Gastroesophageal sphincter (tissue), 4 donors: ENCODE results near the gene CCDC40. TPM values are rescaled to one million over a fixed set of nuclear protein-coding genes. Genes with fewer than 3 reads are reported as not detected.

Source experiments
- ATAC-seq: fragments of 150-250 bp; one replicate; pipeline ENCODE4 v1.9.1; 2016; ENCODE audit warnings: mild to moderate bottlenecking, moderate library complexity
- H3K27ac ChIP-seq, 4 donors: fragments of 200-600 bp; sonication (generic) in 3 of 4; 1 replicate in 3 of 4; 2 replicates in 1 of 4; pipeline ENCODE4 v1.5.1; 2016 to 2019
- H3K27me3 ChIP-seq: fragments of 200-600 bp; sonication (generic); one replicate; pipeline ENCODE4 v1.5.1; 2019
- H3K36me3 ChIP-seq, 2 donors: fragments of 200-600 bp; sonication (generic); one replicate each; pipeline ENCODE4 v1.5.1; 2019; ENCODE audit warnings: control low read depth in 1 of 2
- H3K4me1 ChIP-seq, 3 donors: fragments of 200-600 bp; sonication (generic); 1 replicate in 2 of 3; 2 replicates in 1 of 3; pipeline ENCODE4 v1.5.1; 2016 to 2019; ENCODE audit warnings: control low read depth in 2 of 3
- H3K4me3 ChIP-seq, 2 donors: fragments of 200-600 bp; sonication (generic); one replicate each; pipeline ENCODE4 v1.5.1; 2019; ENCODE audit warnings: mild to moderate bottlenecking in 1 of 2, moderate library complexity in 1 of 2
- H3K9me3 ChIP-seq, 3 donors: fragments of 200-600 bp; sonication (generic); one replicate each; pipeline ENCODE4 v1.5.1; 2017 to 2019; ENCODE audit warnings: control low read depth in 2 of 3
- CTCF ChIP-seq, 4 experiments: fragments of 200-600 bp in 2 of 4; fragments of 450-650 bp in 2 of 4; sonication (generic) in 1 of 4; IDR thresholded peaks; one replicate each; pipeline ENCODE4 v1.5.1; 2017 to 2019; ENCODE audit warnings: antibody characterized with exemption in 4 of 4, mild to moderate bottlenecking in 2 of 4, moderate library complexity in 2 of 4
- EP300 ChIP-seq: sonication (generic); formaldehyde crosslinking; IDR thresholded peaks from one replicate; pipeline ENCODE4 v1.6.1; 2017; ENCODE audit warnings: antibody characterized with exemption, mild to moderate bottlenecking
- POLR2A ChIP-seq, 2 donors: fragments of 450-650 bp; IDR thresholded peaks; one replicate each; pipeline ENCODE4 v1.6.1; 2017; ENCODE audit warnings: antibody characterized with exemption in 2 of 2, mild to moderate bottlenecking in 2 of 2, moderate library complexity in 1 of 2
- POLR2AphosphoS5 ChIP-seq: sonication (generic); formaldehyde crosslinking; IDR thresholded peaks from one replicate; pipeline ENCODE4 v1.6.1; 2017; ENCODE audit warnings: antibody characterized with exemption
- WGBS, 2 donors: methylation state at CpG; one replicate each; pipeline ENCODE4 v1.1.5; 2018; ENCODE audit warnings: low coverage in 1 of 2; 5-methylcytosine and 5-hydroxymethylcytosine counted together
- total RNA-seq, 4 donors: library from RNA; depleted of rRNA; stranded (reverse); fragments of >200 nt; gene quantifications; one replicate each; pipeline ENCODE4 v1.1.0, GENCODE V29; 2016

CCDC40 gene
- total RNA-seq, 4 donors from 2014 or later = 4.3 to 17.3 (median 5.5) TPM

GRCh38 chr17:79989106-79989835 is 47.2 kb upstream of the CCDC40 start:
- H3K9me3 ChIP-seq = no peaks in the 10 kb centered on the region
- H3K36me3 ChIP-seq = no peaks in the 10 kb centered on the region
- H3K4me1 ChIP-seq = peaks cover 0 to 60% (median 21%) of the 10 kb centered on the region in 3 donors
- H3K27ac ChIP-seq = no peak overlapping the region
- TF ChIP-seq CTCF (IDR thresholded peaks at IDR 0.05) (no peak), EP300 (no peak), POLR2A (IDR thresholded peaks at IDR 0.05) (no peak), POLR2AphosphoS5 (no peak)
- H3K27me3 ChIP-seq = no peaks in the 10 kb centered on the region
- no peak for ATAC-seq
- no peak overlapping the region for H3K4me3 ChIP-seq
- WGBS, 2 donors = 100% methylated on average over 2 of the region's 20 CpGs; no CpG with 5 or more reads in 1 of the 2 donors

- H3K27ac ChIP-seq = no peak overlapping the region
- TF ChIP-seq POLR2A (IDR thresholded peaks at IDR 0.05) (no peak), CTCF (IDR thresholded peaks at IDR 0.05) (no peak), EP300 (no peak), POLR2AphosphoS5 (no peak)
- H3K9me3 ChIP-seq = no peaks in the 10 kb centered on the region
- peaks cover 0 to 60% (median 21%) of the 10 kb centered on the region in 3 donors for H3K4me1 ChIP-seq
- no peaks in the 10 kb centered on the region for H3K36me3 ChIP-seq
- WGBS, 2 donors = 41% methylated on average over 4 of the region's 21 CpGs; no CpG with 5 or more reads in 1 of the 2 donors
- no peak for ATAC-seq
- H3K4me3 ChIP-seq = no peak overlapping the region
- H3K27me3 ChIP-seq = no peaks in the 10 kb centered on the region
These were observed 46.3 kb upstream of the CCDC40 start for GRCh38 chr17:79990051-79990592.

- Histone ChIP-seq H3K9me3 (no peaks in the 10 kb centered on the region), H3K27ac (no peak overlapping the region), H3K27me3 (no peaks in the 10 kb centered on the region), H3K4me3 (no peak overlapping the region), H3K36me3 (no peaks in the 10 kb centered on the region), H3K4me1 (peaks cover 0 to 60% (median 21%) of the 10 kb centered on the region in 3 donors)
- ATAC-seq = no peak
- TF ChIP-seq POLR2AphosphoS5 = no peak
- WGBS, 2 donors = 60 to 83% methylated on average over 1 to 11 of the region's 17 CpGs
These were observed 45.7 kb upstream of the CCDC40 start for GRCh38 chr17:79990704-79991103.

GRCh38 chr17:79991140-79991923 is 45.1 kb upstream of the CCDC40 start:
- Histone ChIP-seq H3K27ac (peak overlapping the region in 1 of 4 donors; percentile 46), H3K4me1 (peaks cover 0 to 60% (median 21%) of the 10 kb centered on the region in 3 donors), H3K36me3 (no peaks in the 10 kb centered on the region), H3K27me3 (no peaks in the 10 kb centered on the region), H3K9me3 (no peaks in the 10 kb centered on the region), H3K4me3 (peak overlapping the region; percentile 23 to 50)
- peak; percentile 75 for ATAC-seq
- WGBS, 2 donors = 61% methylated on average over 5 of the region's 30 CpGs; no CpG with 5 or more reads in 1 of the 2 donors
- TF ChIP-seq EP300 = no peak
- TF ChIP-seq CTCF (IDR thresholded peaks at IDR 0.05) = peak in 3 of 4 experiments; percentile 28 to 86 (median 30)

GRCh38 chr17:79991924-79992648 is 44.4 kb upstream of the CCDC40 start:
- no peaks in the 10 kb centered on the region for H3K36me3 ChIP-seq
- TF ChIP-seq EP300 (no peak), CTCF (IDR thresholded peaks at IDR 0.05) (peak in 1 of 4 experiments; percentile 42)
- H3K27ac ChIP-seq = peak overlapping the region in 3 of 4 donors; percentile 15 to 46 (median 17)
- WGBS, 2 donors = 0 to 10% methylated on average over 1 to 16 of the region's 44 CpGs
- H3K27me3 ChIP-seq = no peaks in the 10 kb centered on the region
- no peaks in the 10 kb centered on the region for H3K9me3 ChIP-seq
- peak; percentile 27 for ATAC-seq
- H3K4me3 ChIP-seq = peak overlapping the region; percentile 23 to 50
- peaks cover 0 to 54% (median 21%) of the 10 kb centered on the region in 3 donors for H3K4me1 ChIP-seq
